NCI-H1105 (cell line): Measurements from ENCODE around the gene PIP.
A peak's percentile ranks its signal among the peaks of the same experiment; 100 is the strongest.
"Not testable (repeated sequence)": the region's sequence is repeated elsewhere in the genome, so short reads cannot be mapped to it uniquely, and the experiment has no call there.

Source experiments
- DNase-seq: peaks from one replicate; lab custom pipeline; 2025; lab: John Stamatoyannopoulos, UW

The PIP gene, protein sequence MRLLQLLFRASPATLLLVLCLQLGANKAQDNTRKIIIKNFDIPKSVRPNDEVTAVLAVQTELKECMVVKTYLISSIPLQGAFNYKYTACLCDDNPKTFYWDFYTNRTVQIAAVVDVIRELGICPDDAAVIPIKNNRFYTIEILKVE

DNA sequence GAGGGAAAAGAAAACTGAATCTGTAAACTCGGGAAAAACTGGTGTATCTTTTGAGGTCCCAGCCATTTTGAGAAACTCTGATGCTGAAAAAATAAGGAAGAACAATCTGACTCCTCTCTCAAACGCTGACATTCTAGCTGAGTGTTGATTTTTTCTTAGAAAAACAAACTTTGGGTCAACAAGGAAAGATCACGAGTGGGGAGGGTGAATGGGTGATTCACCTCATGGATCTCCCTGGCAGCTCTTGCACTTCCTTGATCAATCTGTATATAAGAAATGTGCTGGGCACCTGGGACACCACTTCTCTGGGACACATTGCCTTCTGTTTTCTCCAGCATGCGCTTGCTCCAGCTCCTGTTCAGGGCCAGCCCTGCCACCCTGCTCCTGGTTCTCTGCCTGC, at the start of gene PIP:
TSS of gene PIP (plus strand) at position 297 of the 400 bp plus-strand sequence. CDS start at position 337, 40 bp downstream.
- DNase-seq = no peak

DNA sequence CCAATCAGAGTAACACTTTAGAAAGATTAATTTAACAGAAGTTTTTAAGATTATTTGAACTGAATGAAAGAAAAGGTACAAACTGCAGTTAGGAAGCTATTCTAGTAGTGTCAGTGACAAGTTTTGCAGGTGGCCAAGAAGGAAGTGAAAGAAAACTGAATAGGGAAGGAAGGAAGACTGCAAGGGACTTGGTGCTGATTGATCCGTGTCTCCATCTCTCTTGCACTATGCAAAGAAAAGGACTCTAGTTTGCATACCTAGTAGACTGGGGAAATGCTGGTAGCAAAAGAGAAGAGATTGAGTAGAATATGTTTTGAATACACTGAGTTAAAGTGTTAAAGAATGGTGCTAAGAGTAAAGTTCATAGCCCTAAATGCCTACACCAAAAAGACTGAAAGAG, 46.8 kb upstream of the PIP start:
- DNase-seq = no peak

DNA sequence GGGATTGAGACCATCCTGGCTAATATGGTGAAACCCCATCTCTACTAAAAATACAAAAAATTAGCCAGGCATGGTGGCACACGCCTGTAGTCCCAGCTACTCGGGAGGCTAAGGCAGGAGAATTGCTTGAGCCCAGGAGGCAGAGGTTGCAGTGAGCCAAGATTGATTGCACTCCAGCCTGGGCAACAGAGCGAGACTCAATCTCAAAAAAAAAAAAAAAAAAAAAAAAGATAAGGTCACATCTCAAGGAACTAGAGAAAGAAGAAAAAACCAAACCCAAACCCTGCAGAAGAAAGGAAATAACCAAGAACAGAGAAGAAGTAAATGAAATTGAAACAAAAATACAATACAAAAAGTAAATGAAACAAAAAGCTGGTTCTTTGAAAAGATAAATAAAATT, 46.3 kb upstream of the PIP start:
- not testable (repeated sequence) for DNase-seq

DNA sequence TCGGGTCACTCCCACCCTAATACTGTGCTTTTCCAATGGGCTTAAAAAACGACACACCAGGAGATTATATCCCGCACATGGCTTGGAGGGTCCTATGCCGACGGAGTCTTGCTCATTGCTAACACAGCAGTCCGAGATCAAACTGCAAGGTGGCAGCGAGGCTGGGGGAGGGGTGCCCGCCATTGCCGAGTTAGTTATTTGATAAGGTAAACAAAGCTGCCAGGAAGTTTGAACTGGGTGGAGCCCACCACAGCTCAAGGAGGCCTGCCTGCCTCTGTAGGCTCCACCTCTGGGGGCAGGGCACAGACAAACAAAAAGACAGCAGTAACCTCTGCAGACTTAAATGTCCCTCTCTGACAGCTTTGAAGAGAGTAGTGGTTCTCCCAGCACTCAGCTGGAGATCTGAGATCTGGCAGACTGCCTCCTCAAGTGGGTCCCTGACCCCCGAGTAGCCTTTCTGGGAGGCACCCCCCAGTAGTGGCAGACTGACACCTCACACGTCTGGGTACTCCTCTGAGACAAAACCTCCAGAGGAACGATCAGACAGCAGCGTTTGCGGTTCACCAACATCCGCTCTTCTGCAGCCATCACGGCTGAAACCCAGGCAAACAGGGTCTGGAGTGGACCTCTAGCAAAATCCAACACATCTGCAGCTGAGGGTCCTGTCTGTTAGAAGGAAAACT, 43.2 kb upstream of the PIP start:
- DNase-seq = not testable (repeated sequence)

DNA sequence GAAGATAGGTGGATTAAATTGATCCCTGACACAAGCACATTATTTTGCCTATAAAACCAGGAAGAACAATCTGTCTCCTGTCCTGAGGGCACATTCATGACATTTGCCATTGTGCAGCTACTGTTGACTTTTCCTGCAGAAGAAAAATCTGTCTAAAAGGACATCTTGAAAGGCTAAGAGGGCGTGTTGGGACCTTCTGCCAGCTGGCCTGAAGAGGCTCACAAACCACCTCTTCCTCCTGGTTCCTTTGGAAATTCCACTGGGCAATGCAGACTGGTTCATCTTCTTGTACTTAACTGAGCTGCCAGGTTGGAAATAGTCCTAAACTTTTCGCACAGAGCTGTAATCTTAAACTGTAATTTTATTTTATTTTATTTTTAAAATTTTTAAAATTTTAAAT, 35.7 kb upstream of the PIP start:
- DNase-seq = no peak

DNA sequence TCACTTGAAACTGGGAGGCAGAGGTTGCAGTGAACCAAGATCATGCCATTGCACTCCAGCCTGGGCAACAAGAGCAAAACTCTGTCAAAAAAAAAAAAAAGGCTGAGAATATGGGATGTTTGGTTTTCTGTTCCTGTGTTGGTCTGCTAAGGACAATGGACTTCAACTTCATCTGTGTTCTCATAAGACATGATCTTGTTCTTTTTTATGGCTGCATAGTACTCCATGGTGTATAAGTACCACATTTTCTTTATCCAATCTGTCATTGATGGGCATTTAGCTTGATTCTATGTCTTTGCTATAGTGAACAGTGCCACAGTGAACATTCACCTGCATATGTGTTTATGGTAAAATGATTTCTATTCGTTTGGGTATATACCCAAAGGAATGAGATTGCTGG, 32.3 kb upstream of the PIP start:
- DNase-seq = not testable (repeated sequence)

DNA sequence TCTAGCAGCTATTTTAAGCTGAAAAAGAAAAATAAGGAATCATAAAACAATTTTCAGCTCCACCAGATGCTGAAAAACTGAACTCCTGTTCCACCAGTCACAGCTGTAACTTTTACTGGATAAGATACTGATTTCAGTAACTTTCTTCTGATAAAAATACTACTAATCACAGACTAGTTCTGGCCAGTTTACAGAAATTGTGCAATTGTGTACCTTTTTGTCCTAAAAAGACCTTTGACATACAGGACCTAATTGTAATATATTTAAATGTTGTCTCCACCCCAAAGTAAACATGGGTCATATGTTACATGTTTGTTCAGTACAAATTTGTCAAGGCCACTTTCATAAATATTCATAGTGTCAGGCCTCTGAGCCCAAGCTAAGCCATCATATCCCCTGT, 27.1 kb upstream of the PIP start:
- DNase-seq = no peak

DNA sequence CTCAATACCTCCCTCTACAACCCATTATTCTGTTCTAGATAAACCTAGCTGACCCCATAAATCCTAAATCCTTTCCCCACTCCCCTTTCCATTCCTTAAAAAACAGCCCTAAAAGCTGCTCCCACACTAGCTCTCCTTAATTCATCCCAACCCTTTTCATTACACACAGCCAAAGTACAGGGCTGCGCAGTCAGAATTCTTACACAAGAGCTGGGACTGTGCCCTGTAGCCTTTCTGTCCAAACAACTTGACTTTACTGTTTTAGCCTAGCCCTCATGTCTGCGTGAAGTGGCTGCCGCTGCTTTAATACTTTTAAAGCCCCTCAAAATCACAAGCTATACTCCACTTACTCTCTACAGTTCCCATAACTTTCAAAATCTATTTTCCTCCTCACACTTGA, 23.9 kb upstream of the PIP start:
- not testable (repeated sequence) for DNase-seq

DNA sequence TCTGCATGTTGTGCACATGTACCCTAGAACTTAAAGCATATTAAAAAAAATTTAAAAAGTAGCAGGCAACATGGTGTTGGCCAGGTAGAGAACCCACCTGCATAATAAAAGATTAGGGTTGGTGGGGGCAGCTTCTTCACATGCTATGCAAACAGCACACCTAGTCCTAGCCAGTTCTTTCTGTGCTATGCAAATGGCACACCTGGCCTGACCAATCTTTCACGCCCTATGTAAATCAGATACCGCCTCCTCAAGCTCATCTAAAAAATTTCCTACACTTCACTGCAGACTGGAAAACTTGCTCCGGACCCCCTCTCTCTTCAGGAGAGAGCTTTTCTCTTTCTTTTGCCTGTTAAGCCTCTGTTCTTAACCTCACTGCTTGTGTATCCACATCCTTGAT, 14.5 kb upstream of the PIP start:
- no peak for DNase-seq

DNA sequence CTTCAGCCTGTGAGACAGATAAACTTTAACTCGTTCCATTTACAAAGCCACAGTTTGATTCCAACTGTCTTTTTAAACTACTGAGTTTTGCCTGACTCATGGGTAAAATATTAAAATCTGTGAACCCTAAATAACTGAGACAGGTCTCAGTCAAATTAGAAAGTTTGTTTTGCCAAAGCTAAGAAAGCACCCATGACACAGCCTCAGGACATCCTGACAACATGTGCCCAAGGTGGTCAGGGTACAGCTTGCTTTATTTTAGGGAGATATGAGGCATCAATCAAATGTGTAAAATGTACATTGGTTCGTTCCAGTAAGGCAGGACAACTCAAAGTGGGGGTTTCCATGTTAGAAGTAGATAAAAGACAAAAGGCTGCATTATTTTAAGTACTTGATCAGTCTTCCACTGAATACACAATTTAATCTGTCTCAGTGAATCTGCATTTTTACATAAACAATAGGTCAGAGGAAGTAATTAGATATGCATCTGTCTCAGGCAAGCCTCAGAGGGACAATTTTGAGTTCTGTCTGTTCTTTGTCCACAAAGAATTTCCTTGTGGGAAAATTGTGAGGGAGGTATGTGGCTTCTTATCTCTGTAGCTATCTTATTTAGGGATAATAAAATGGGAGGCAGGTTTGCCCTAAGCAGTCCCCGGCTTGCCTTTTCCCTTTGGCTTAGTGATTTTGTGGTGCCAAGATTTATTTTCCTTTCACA, 11.0 kb upstream of the PIP start:
- DNase-seq = no peak

DNA sequence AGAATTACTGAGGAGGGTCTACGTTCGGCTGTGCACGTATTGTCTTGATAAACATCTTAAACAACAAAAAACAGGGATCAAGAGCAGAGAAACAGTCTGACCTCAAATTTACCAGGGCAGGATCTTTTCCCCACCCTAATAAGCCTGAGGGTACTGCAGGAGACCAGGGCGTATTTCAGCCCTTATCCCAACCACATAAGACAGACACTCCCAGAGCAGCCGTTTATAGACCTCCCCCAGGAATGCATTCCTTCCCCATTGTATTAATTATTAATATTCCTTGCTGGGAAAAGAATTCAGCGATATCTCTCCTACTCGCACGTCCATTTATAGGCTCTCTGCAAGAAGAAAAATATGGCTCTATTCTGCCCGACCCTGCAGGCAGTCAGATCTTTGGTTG, 8.6 kb upstream of the PIP start:
- not testable (repeated sequence) for DNase-seq

DNA sequence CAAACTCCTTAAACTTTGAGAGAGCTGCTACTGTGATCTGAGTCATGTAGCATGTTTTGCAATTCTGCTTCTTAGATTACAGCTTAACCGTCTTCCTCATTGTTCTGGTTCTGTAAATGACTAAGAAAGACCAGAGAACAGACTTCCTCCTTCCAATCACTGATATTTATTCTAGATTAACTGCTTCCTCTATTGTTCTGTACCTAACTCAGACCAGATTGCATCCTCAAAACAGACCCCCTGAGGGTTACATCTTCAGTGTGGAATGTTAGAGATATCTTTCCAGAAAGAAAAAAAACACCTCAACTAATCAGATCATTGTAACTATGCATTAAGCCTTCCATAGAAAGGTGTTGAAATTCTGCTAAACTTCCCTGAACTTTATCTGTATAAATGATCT, 5.7 kb upstream of the PIP start:
- DNase-seq = no peak

DNA sequence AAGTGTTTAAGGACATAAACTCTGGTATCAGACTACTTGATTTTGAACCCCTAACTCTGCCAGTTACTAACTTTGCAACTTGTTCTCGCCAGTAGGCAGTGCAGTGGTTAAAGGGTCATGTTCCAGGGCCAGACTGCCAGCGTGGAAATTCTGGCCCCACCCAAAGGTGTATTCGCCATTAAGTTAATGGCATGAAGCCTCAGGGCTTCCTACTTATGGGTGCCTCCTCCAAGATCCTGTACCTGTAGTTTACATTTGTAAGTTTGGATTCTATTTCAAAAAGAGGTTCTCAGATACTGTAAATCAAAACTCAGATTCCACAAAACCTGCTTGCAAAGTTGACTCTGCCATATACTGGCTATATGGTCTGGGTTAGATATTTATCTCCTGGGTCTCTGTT, 2.8 kb upstream of the PIP start:
- no peak for DNase-seq

DNA sequence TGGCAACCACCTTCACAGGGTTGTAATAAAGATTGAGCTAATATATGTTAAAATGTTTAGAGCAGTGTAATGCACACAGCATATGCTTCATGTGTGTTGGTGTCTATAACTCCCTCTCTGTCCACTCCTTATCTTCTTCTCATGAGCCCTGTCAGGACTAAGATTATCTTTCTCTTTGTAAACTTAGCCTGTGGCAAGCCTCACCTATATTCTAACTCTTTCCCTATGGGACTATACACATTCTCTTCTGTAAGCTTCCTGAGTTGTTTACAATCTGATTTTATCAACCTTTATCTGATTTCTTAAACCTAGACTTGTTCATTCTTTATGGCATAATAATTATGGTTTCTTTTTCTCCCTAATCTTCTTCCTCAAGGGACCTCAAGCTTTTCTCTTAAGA, 2.4 kb upstream of the PIP start:
- DNase-seq = no peak

DNA sequence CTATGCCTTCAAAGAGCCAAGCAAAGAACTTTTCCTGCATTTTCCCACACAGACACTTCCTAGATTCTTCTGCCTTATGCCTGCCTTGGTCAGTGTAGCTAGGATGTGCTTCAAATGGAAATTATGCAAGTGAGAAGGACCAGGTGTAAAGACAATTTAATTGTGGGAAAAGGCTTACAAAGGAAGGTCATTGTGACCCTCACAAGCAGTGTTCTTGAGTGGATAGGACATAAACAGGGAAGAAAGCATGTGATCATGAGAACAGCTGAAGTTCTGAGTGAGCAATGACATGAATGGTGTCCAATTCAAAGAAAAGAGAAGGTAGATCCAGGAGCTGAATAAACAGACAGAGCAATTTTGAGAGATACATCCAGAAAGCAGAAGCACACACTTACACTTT, 1.3 kb upstream of the PIP start:
- DNase-seq = no peak

DNA sequence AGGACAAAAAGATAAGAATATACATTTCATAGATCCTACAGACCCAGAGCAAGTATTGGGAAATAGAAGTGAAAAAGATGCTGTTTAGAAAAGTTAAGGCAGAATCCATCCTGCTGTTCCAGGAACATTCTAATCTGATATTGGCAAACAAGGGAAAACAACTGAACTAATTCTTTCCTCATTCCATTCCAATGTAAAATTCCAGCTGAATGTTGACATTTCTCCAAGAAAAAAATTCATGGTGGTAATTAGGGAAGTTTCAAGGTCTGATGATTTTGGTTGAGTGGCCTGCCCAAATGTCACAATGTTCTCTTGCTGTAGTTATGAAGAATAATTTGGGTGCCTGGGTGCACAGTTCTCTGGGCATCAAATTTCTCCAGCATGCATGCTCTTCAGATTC, 15.2 kb downstream of the PIP start:
- DNase-seq = no peak

DNA sequence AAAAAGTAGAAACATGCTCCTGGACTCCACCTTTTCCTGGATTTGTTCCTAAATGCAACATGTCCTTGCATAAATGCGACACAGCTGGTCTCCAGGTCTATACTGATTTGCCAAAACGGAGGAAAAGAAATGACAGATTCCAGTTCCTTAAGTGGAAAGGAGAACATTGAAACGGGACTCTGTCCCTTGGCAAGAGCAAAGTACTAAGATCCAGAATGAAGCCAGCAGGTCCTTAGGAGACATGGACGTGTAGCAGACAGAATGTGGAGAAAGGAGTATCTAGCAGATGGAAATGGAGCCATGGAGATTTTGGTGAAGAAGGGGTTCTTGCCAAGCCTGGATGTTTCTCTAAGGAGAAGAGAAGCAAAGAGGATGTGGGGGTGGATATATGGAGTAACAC, 16.2 kb downstream of the PIP start:
- no peak for DNase-seq

DNA sequence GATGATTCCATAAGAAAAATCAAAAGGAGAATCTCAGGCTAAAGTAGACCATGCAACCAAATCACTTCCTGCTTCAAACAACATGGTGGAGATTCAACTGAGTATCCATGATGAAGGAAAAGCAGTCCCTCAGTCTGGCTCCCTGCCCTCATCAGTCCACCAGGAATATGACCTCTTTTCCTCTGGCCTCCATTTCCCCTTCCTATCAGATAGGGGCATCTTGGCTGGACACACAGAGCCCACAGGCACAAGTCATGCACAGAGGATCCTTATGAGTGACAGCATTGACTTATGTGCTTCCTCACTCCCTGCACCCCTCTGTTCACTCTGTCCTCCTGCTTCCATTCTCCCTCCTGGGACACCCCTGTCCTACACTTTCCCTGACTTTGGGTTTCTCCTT, 16.8 kb downstream of the PIP start:
- DNase-seq = no peak

DNA sequence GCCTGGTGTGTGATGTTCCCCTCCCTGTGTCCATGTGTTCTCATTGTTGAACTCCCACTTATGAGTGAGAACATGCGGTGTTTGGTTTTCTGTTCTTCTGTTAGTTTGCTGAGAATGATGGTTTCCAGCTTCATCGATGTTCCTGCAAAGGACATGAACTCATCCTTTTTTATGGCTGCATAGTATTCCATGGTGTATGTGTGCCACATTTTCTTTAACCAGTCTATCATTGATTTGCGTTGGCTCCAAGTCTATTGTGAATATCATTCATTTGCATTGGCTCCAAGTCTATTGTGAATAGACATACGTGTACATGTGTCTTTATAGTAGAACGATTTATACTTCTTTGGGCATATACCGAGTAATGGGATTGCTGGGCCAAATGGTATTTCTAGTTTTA, 18.8 kb downstream of the PIP start:
- not testable (repeated sequence) for DNase-seq

DNA sequence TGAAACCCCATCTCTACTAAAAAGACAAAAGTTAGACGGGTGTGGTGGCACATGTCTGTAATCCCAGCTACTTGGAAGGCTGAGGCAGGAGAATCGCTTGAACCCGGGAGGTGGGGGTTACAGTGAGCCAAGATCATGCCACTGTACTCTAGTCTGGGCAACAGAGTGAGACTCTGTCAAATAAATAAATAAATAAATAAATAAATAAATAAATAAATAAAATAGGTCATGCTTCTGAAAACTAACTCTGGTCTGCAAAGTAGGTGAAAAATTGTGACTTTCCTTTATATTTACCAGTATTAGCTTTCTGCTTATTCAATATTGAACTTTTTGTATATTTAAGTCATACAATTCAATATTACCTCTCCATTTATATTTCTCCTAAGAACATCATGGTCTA, 26.7 kb downstream of the PIP start:
- not testable (repeated sequence) for DNase-seq

DNA sequence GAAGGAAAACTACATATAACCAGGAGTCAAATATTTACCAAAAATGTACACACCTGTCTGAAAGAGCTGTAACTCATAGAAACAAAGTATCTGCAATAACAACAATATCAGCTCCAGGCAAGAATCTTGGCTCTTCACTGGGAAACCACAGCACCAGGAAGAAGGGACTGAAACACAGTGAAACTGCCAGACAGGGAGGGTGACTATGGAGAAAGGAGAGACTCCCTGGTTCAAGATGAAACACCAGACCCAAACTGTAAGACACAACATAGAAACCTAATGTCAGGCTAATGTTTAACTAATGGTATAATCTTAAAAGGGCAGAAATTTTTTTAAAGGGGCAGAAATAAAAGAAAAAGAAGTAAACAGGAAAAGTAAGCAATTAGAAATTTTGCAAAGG, 39.8 kb downstream of the PIP start:
- no peak for DNase-seq

DNA sequence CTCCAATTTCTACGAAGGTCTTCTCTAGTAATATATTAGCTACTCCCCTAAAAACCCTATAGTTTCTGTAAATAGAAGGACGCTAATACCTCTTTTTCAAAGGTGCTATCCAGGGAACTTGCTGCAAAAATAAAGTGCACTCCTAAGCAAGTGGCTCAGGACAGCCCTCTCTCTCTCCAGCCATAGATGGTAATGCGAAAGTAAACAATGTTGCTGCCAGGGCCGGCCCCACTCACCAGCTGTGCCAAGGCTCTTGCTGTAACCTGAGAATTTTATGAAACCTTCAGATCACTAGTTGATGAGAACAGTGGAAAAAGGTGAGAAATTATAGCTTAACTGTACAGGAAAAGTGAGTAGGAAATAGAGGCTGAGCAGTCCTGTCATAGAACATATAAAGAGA, 40.5 kb downstream of the PIP start:
- peak; percentile 88 for DNase-seq

DNA sequence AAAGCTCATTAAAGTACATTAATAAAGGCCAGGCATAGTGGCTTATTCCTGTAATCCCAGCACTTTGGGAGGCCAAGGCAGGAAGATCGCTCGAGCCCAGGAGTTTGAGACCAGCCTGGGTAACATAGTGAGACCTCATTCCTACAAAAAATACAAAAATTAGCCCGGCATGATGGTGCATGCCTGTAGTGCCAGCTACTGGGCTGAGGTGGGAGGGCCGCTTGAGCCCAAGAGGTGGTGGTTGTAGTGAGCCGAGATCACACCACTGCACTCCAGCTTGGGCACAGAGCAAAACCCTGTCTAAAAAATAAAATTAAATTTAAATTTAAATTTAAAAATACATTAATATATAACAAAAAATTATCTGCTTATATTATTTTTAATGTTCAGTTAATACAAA, 44.3 kb downstream of the PIP start:
- DNase-seq = no peak
